ENCODE measurements around the gene RPL35. TPM values are rescaled to one million over a fixed set of nuclear protein-coding genes. Genes with fewer than 3 reads are reported as not detected.

The RPL35 gene
- total RNA-seq, 6 experiments from 2014 or later, result 372 to 1,299 (median 414) TPM

- intact Hi-C loops (cut with DNase I), result no loop called here
- TF ChIP-seq, protein P1, sequence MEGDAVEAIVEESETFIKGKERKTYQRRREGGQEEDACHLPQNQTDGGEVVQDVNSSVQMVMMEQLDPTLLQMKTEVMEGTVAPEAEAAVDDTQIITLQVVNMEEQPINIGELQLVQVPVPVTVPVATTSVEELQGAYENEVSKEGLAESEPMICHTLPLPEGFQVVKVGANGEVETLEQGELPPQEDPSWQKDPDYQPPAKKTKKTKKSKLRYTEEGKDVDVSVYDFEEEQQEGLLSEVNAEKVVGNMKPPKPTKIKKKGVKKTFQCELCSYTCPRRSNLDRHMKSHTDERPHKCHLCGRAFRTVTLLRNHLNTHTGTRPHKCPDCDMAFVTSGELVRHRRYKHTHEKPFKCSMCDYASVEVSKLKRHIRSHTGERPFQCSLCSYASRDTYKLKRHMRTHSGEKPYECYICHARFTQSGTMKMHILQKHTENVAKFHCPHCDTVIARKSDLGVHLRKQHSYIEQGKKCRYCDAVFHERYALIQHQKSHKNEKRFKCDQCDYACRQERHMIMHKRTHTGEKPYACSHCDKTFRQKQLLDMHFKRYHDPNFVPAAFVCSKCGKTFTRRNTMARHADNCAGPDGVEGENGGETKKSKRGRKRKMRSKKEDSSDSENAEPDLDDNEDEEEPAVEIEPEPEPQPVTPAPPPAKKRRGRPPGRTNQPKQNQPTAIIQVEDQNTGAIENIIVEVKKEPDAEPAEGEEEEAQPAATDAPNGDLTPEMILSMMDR (IDR thresholded peaks at IDR 0.05), result no peak
- no peak for TF ChIP-seq POLR2A (IDR thresholded peaks at IDR 0.05)
- H3K9me3 ChIP-seq, result no peaks in the 10 kb centered on the region
- ATAC-seq (no peak), DNase-seq (no peak)
- H3K27ac ChIP-seq, result no peak overlapping the region
- H3K27me3 ChIP-seq, result no peaks in the 10 kb centered on the region
- no peaks in the 10 kb centered on the region for H3K4me1 ChIP-seq
- H3K4me3 ChIP-seq, result no peak overlapping the region
- 100% methylated on average over 3 of the region's 4 CpGs for WGBS (ENCODE audit: insufficient coverage, low coverage, low lambda C conversion rate, missing lambda C conversion rate)
- H3K36me3 ChIP-seq, result peaks cover 0 to 69% (median 7%) of the 10 kb centered on the region in 4 donors
Measured at GRCh38 chr9:124885551-124885950, 23.8 kb upstream of the RPL35 start.

DNA sequence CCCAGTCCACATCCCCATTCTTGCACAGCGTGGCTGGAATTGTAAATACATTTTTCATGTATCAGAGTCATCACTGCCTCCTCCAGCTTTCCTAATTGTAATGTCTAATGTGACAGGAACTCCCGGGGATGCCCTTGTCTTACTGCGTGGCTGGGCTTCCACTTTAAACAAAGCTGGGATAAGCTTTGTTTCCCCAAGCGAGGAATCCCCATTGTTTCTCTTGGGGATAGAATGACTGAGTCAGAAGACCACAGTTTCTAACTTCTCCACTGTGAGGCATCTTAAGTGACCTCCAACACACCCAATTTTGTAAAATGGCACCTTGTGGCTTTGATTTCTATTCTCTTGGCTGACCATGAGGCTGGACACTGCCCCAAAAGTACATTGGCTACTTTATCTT lies 22.6 kb upstream of the RPL35 start:
- 78% methylated on average over 4 of the region's 4 CpGs for WGBS (ENCODE audit: insufficient coverage, low coverage, low lambda C conversion rate, missing lambda C conversion rate)
- peaks cover 0 to 71% (median 10%) of the 10 kb centered on the region in 4 donors for H3K36me3 ChIP-seq
- intact Hi-C loops (cut with DNase I), result no loop called here

GRCh38 chr9:124882231-124882630 lies 20.5 kb upstream of the RPL35 start:
- no peak for ATAC-seq
- no peaks in the 10 kb centered on the region for H3K27me3 ChIP-seq
- 20% methylated on average over 1 of the region's 13 CpGs for WGBS (ENCODE audit: insufficient coverage, low coverage, low lambda C conversion rate, missing lambda C conversion rate)
- intact Hi-C loops (cut with DNase I), result no loop called here
- H3K4me3 ChIP-seq, result no peak overlapping the region
- H3K4me1 ChIP-seq, result no peaks in the 10 kb centered on the region
- peaks cover 0 to 71% (median 16%) of the 10 kb centered on the region in 4 donors for H3K36me3 ChIP-seq
- no peak overlapping the region for H3K27ac ChIP-seq
- no peak for TF ChIP-seq POLR2A (IDR thresholded peaks at IDR 0.05)
- TF ChIP-seq, protein P1 (IDR thresholded peaks at IDR 0.05), result no peak
- DNase-seq, result no peak
- H3K9me3 ChIP-seq, result no peaks in the 10 kb centered on the region

More for the DNA sequence above, 22.6 kb upstream of the RPL35 start:
- Histone ChIP-seq H3K27me3 (no peaks in the 10 kb centered on the region), H3K4me1 (no peaks in the 10 kb centered on the region), H3K4me3 (no peak overlapping the region), H3K9me3 (no peaks in the 10 kb centered on the region), H3K27ac (no peak overlapping the region)
- ATAC-seq, result no peak
- TF ChIP-seq, protein P1 (IDR thresholded peaks at IDR 0.05), result no peak
- TF ChIP-seq POLR2A (IDR thresholded peaks at IDR 0.05), result no peak
- DNase-seq, result no peak

- H3K36me3 ChIP-seq, result peaks cover 0 to 79% (median 22%) of the 10 kb centered on the region in 4 donors
- TF ChIP-seq, protein P1 (IDR thresholded peaks at IDR 0.05), result no peak
- no peak for TF ChIP-seq POLR2A (IDR thresholded peaks at IDR 0.05)
- 96% methylated on average over 3 of the region's 16 CpGs for WGBS (ENCODE audit: insufficient coverage, low coverage, low lambda C conversion rate, missing lambda C conversion rate)
- ATAC-seq (peak in 1 of 4 donors; percentile 11), DNase-seq (no peak)
- H3K4me3 ChIP-seq, result no peak overlapping the region
- no peaks in the 10 kb centered on the region for H3K4me1 ChIP-seq
- no peak overlapping the region for H3K27ac ChIP-seq
- H3K27me3 ChIP-seq, result no peaks in the 10 kb centered on the region
- no peaks in the 10 kb centered on the region for H3K9me3 ChIP-seq
- intact Hi-C loops (cut with DNase I), result no loop called here
Measured at GRCh38 chr9:124881138-124881743, 19.5 kb upstream of the RPL35 start.
